NCI-H82 treated with DMSO at 0.1 percent for 48 hours (cell line): ENCODE data around the gene AP3S2.

Experiments used
- DNase-seq: peaks from one replicate; lab custom pipeline; 2025; ENCODE audit not compliant: unreplicated experiment; lab: John Stamatoyannopoulos, UW

AP3S2 gene

GRCh38 chr15:89820666-89821611 lies 72.9 kb downstream of the AP3S2 start:
- no peak for DNase-seq

- DNase-seq, result no peak
Measured at GRCh38 chr15:89818287-89818686, 75.5 kb downstream of the AP3S2 start.

GRCh38 chr15:89817701-89818280 lies 76.0 kb downstream of the AP3S2 start:
- DNase-seq, result no peak

- DNase-seq, result no peak
Measured at GRCh38 chr15:89815769-89816168, 78.0 kb downstream of the AP3S2 start.

GRCh38 chr15:89814112-89814742 lies 79.6 kb downstream of the AP3S2 start:
- no peak for DNase-seq

- DNase-seq, result no peak
Measured at GRCh38 chr15:89813381-89814111, 80.2 kb downstream of the AP3S2 start.

- no peak for DNase-seq
Measured at GRCh38 chr15:89812847-89813320, 80.9 kb downstream of the AP3S2 start.

- DNase-seq, result no peak
Measured at GRCh38 chr15:89812011-89812846, 81.6 kb downstream of the AP3S2 start.

GRCh38 chr15:89810837-89811236 lies 83.0 kb downstream of the AP3S2 start:
- DNase-seq, result no peak

- DNase-seq, result no peak
Measured at GRCh38 chr15:89809787-89810148, 84.0 kb downstream of the AP3S2 start.

- DNase-seq, result no peak
Measured at GRCh38 chr15:89809093-89809786, 84.6 kb downstream of the AP3S2 start.

GRCh38 chr15:89808160-89808870 lies 85.5 kb downstream of the AP3S2 start:
- DNase-seq, result no peak

GRCh38 chr15:89807689-89808088 lies 86.1 kb downstream of the AP3S2 start:
- DNase-seq, result no peak

GRCh38 chr15:89806559-89807550 lies 86.9 kb downstream of the AP3S2 start:
- DNase-seq, result no peak

- DNase-seq, result no peak
Measured at GRCh38 chr15:89806210-89806558, 87.6 kb downstream of the AP3S2 start.

GRCh38 chr15:89805241-89806209 lies 88.3 kb downstream of the AP3S2 start:
- DNase-seq, result no peak
